Bronchial epithelial cell (primary cell): Measurements from ENCODE around the gene GPR55. TPM values are rescaled to one million over a fixed set of nuclear protein-coding genes. Genes with fewer than 3 reads are reported as not detected.

Experiments used
- DNase-seq: peaks from one replicate; pipeline ENCODE4 v3.0.0-alpha.2; 2010; ENCODE audit warnings: low read depth
- FAIRE-seq: peaks from 2 replicates; lab custom pipeline; 2011; peaks lifted over from hg19 to GRCh38; lab: Jason Lieb, UNC
- H3K27me3 ChIP-seq: 2 replicates; pipeline ENCODE4 v1.5.1; 2011; ENCODE audit warnings: low read length; ENCODE audit not compliant: control insufficient read depth, insufficient read depth
- H3K36me3 ChIP-seq: 2 replicates; pipeline ENCODE4 v1.5.1; 2011; ENCODE audit warnings: low read length; ENCODE audit not compliant: control insufficient read depth, insufficient read depth
- H3K4me3 ChIP-seq: 2 replicates; pipeline ENCODE4 v1.5.1; 2011; ENCODE audit warnings: mild to moderate bottlenecking, low read depth, low read length, control low read depth
- CTCF ChIP-seq: IDR thresholded peaks from 2 replicates; pipeline ENCODE4 v1.5.1; 2011; ENCODE audit warnings: mild to moderate bottlenecking, moderate library complexity, low read length, control low read depth, inconsistent platforms; ENCODE audit not compliant: insufficient read depth, severe bottlenecking
- total RNA-seq: library from RNA; depleted of rRNA; stranded (reverse); fragments of >200 nt; gene quantifications from 2 replicates; pipeline ENCODE4 v1.2.1, GENCODE V29; 2014

GPR55 gene
- total RNA-seq, 1 donor from 2014 or later = not detected

- no peak for TF ChIP-seq CTCF
- Histone ChIP-seq H3K27me3 (peaks cover 4% of the 10 kb centered on the region), H3K36me3 (no peaks in the 10 kb centered on the region), H3K4me3 (no peak overlapping the region)
- no peak for FAIRE-seq
- no peak for DNase-seq
Observed at GRCh38 chr2:230868947-230869913, 55.8 kb downstream of the GPR55 start.

DNA sequence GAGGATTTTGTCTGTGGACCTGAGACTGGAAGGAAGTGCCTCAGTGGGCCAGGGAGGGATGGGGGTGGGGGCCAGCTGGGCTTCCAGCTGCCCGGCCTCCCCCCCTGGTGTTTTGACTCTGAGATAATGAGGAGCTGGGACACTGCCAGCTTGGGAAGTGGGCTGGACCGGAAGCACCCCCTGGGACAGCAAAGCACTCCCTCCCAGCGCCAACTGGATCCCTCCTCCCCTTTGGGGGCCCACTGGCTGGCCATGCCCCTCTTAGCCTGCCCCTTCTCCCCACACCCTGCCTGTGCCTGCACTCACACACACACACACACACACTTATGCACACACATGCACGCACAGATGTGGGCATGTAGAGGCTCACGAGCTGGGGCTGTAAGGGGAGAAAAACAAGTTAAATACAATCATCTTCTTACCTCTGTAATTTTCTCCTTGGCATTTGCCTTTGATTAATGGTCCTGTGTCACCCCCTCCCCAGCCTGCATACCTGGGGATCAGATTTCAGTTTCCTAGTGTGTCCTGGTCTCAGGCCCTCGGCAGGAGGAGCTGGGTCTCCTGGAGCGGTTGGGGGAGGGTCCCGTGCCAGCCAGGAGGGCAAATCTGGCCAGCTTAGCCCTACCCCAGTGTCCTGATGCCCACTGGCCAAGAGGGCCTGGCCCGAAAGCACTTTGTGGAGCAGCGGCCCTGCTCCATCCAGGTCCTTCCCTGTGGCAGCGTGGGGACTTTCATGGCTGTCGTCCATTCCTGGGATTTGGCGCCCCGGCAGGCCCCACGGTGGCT lies 56.7 kb downstream of the GPR55 start:
- TF ChIP-seq CTCF = no peak
- no peak for FAIRE-seq
- Histone ChIP-seq H3K36me3 (no peaks in the 10 kb centered on the region), H3K27me3 (peaks cover 6% of the 10 kb centered on the region), H3K4me3 (no peak overlapping the region)
- no peak for DNase-seq

DNA sequence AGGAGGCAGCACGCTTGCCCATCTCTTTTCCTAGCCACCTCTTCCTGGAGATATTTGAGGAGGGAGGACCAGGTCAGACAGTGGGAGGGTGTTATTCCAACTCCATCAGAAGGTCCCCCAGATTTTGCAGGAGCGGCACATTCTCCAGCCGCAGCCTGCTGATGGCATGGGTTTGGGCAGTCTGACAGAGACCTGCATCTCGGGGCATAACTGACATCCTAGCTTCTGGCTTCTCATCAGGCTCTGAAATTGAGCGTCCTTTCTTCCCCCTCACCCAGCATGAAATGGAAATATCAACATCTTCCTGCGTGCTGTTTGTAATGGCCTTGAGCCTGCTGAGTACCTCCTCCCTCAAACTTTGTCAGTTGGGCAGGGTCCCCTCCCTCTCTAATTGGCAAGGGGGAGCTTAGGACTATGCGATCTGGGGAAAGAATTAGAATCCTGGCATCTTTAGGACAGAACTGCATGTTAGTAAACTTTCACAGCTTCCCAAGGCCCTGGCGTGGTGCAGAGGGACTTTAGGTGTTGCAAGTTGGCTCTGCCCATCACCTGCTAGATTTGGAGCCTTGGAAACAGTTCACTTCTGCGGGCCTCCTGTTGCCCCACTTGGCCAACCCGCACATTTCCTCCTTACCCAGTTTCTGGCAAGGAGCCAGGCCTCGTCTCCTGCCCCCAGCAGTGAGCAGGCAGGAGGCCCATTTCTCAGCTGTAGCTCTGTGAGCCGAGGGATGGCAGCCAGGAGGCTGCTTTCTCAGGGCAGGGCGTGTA lies 58.1 kb downstream of the GPR55 start:
- no peak for TF ChIP-seq CTCF
- DNase-seq (no peak), FAIRE-seq (no peak)
- H3K36me3 ChIP-seq = no peaks in the 10 kb centered on the region
- peaks cover 6% of the 10 kb centered on the region for H3K27me3 ChIP-seq
- H3K4me3 ChIP-seq = no peak overlapping the region

DNA sequence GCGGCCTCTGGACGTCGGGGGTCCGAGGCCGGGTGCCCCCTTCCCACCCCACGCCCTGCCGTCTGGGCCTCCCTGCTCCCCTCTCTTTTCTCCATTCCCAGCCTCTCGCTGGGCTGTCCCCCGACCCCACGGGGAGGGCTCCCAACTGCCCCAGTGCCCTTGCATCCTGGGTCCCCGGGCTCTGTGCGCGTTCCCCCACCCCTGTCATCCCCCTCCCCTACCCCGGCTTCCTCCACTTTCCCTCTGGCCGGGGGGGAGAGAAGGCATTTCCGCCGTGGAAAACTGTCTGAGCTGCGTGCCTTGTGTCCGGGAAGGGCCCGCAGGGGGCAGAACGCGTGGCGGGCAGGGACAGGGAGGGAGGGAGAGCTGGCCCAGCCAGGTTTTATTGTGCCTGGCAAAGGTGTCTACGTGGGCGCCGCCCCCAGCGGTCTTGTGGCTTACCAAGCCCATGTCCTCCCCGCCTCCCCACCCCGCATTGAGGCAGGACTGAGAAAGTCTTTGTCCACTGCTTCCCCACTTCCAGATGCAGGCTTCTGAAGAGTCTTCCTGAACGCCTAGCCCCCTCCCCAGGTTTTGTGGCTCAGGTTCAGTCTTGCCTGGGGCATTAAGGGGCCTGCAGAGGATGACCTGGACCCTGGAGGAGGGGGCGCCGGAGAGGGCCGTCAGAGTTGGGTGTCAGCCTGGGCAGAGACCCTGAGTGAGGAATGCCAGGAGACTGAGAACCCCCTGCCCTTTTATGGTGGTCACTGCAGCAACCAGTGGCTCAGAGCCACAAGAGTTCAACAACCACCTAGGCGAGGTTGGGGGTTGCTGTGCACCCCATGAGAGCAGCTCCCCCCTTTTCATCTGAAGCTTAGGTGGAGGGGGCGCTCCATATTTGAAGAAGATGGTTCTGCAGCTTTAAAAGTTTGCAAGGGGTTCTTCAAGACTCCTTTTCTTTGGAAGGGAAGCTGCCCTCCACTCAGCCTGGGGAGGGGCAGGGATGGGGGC lies 59.0 kb downstream of the GPR55 start:
- TF ChIP-seq CTCF = peak; percentile 14
- FAIRE-seq (no peak), DNase-seq (no peak)
- Histone ChIP-seq H3K4me3 (no peak overlapping the region), H3K36me3 (no peaks in the 10 kb centered on the region), H3K27me3 (peaks cover 6% of the 10 kb centered on the region)
